Keratinocyte (primary cell): ENCODE measurements around the gene STAT3.

Experiments used
- CTCF ChIP-seq, 3 experiments: IDR thresholded peaks in 1 of 3; conservative IDR thresholded peaks in 1 of 3; optimal IDR thresholded peaks in 1 of 3; 2 replicates in 2 of 3; 3 replicates in 1 of 3; pipeline versions ENCODE3 to v1.5.1; 2011; ENCODE audit warnings: low read length in 3 of 3, mild to moderate bottlenecking in 3 of 3, moderate library complexity in 2 of 3, control low read depth in 1 of 3, inconsistent platforms in 1 of 3; ENCODE audit not compliant: insufficient read depth in 2 of 3; ENCODE audit errors: extremely low read depth in 1 of 3
- EZH2 ChIP-seq: IDR thresholded peaks from one replicate; pipeline ENCODE4 v1.6.1; 2012; ENCODE audit warnings: inconsistent platforms, mild to moderate bottlenecking, low read length, moderate library complexity

- TF ChIP-seq CTCF (optimal IDR thresholded peaks at IDR 0.05 in 1 of 3, IDR thresholded peaks at IDR 0.05 in 1 of 3, conservative IDR thresholded peaks at IDR 0.05 in 1 of 3; ENCODE audit: extremely low read depth in 1 of 3, insufficient read depth in 2 of 3, low read length in 3 of 3) (no peak), EZH2 (no peak)
These were observed 78.1 kb downstream of the STAT3 start for GRCh38 chr17:42309986-42310786.
